NT2/D1 (cell line): ENCODE data around the gene MAGI2.

ENCODE experiments used
- SUZ12 ChIP-seq: IDR thresholded peaks from 2 replicates; pipeline ENCODE4 v1.6.1; 2011; ENCODE audit not compliant: insufficient read length, insufficient read depth; ENCODE audit errors: extremely low read depth
- YY1 ChIP-seq: IDR thresholded peaks from 2 replicates; pipeline ENCODE4 v1.6.1; 2011; ENCODE audit not compliant: insufficient read length, insufficient read depth
- ZNF274 ChIP-seq: IDR thresholded peaks from 2 replicates; pipeline ENCODE4 v1.6.1; 2011; ENCODE audit warnings: mild to moderate bottlenecking, low read depth, low read length

DNA sequence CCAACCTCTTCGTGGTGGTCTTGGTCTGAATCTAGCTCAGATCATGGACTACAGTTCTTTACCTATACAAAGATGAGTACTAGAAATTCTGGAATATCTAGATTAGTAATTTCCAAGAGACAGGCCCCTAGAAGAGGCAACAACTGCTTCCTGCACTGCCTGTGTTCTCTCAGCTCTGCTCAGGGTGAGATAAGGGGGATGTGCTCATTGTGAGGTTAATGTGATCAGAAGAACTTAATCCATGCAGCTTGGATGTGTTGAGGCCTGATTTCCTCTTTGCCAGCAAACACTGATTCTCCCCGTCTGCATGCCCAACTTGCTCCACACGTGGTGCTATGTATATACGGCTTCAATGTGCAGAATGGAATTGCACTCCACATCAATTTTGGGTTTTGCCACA lies 1386.9 kb downstream of the MAGI2 start:
- TF ChIP-seq ZNF274 = no peak
- no peak for TF ChIP-seq YY1
- TF ChIP-seq SUZ12 = no peak
